Stomach (tissue), 4 donors: ENCODE measurements around the gene FAM25G.

Experiments
- EP300 ChIP-seq: sonication (generic); formaldehyde crosslinking; IDR thresholded peaks from one replicate; pipeline ENCODE4 v1.6.1; 2017; ENCODE audit warnings: antibody characterized with exemption
- POLR2A ChIP-seq, 4 donors: fragments of 450-650 bp; IDR thresholded peaks; one replicate each; pipeline ENCODE4 v1.6.1; 2016; ENCODE audit warnings: antibody characterized with exemption in 4 of 4, control low read depth in 2 of 4, mild to moderate bottlenecking in 1 of 4, moderate library complexity in 1 of 4
- POLR2AphosphoS5 ChIP-seq, 3 donors: sonication (generic); formaldehyde crosslinking; IDR thresholded peaks; one replicate each; pipeline ENCODE4 v1.6.1; 2016; ENCODE audit warnings: antibody characterized with exemption in 3 of 3
- TF ChIP-seq, protein P1 (sequence below), 7 experiments: fragments of 450-650 bp in 4 of 7; fragments of 200-600 bp in 3 of 7; sonication (generic) in 3 of 7; IDR thresholded peaks; one replicate each; pipeline ENCODE4 v1.5.1; 2016 to 2019; ENCODE audit warnings: antibody characterized with exemption in 7 of 7, control low read depth in 2 of 7, mild to moderate bottlenecking in 1 of 7

DNA sequence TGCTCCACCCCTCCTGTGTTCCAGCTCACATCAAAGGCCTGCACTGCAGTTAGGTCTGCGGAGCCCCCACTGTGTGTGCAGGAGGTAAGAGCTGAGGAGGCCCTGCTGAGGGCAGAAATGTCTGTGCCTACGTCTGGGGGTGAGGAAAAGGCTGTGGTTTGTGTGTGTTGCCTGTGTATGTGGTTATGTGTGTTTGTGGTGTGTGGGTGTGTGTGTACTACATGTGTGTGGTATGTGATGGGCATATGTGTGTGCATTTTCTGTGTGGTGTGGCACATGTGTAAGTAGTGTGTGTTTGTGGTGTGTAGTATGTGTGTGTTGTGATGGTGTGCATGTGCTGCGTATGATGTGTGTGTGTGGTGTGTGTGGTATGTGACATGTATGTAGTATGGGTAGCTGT is 43.8 kb downstream of the FAM25G start:
- TF ChIP-seq, protein P1, sequence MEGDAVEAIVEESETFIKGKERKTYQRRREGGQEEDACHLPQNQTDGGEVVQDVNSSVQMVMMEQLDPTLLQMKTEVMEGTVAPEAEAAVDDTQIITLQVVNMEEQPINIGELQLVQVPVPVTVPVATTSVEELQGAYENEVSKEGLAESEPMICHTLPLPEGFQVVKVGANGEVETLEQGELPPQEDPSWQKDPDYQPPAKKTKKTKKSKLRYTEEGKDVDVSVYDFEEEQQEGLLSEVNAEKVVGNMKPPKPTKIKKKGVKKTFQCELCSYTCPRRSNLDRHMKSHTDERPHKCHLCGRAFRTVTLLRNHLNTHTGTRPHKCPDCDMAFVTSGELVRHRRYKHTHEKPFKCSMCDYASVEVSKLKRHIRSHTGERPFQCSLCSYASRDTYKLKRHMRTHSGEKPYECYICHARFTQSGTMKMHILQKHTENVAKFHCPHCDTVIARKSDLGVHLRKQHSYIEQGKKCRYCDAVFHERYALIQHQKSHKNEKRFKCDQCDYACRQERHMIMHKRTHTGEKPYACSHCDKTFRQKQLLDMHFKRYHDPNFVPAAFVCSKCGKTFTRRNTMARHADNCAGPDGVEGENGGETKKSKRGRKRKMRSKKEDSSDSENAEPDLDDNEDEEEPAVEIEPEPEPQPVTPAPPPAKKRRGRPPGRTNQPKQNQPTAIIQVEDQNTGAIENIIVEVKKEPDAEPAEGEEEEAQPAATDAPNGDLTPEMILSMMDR (IDR thresholded peaks at IDR 0.05), result no peak
- TF ChIP-seq POLR2AphosphoS5 (IDR thresholded peaks at IDR 0.05) (no peak), POLR2A (IDR thresholded peaks at IDR 0.05) (no peak), EP300 (no peak)
